Right lobe of liver (tissue), 6 donors: ENCODE data around the gene PPP6R3. TPM values are rescaled to one million over a fixed set of nuclear protein-coding genes. Genes with fewer than 3 reads are reported as not detected.

ENCODE experiments used
- ATAC-seq, 4 donors: fragments of 200-7000 bp; cut with Tn5 transposase; one replicate each; pipeline ENCODE4 v1.9.1; 2020; ENCODE audit warnings: mild to moderate bottlenecking in 4 of 4, moderate library complexity in 4 of 4
- DNase-seq, 3 donors: peaks; one replicate each; pipeline ENCODE4 v3.0.0-alpha.2; 2020
- H3K27ac ChIP-seq, 3 donors: fragments of 200-600 bp; one replicate each; pipeline ENCODE4 v1.8.0; 2022
- H3K27me3 ChIP-seq, 2 donors: fragments of 200-600 bp; one replicate each; pipeline ENCODE4 v1.8.0; 2022
- H3K36me3 ChIP-seq, 4 donors: fragments of 200-600 bp; sonication (generic) in 1 of 4; one replicate each; pipeline versions ENCODE4 v1.5.1 to v1.8.0; 2017 to 2022; ENCODE audit warnings: control low read depth in 1 of 4
- H3K4me1 ChIP-seq, 4 donors: fragments of 200-600 bp; sonication (generic) in 1 of 4; one replicate each; pipeline versions ENCODE4 v1.5.1 to v1.8.0; 2017 to 2022; ENCODE audit warnings: control low read depth in 1 of 4
- H3K4me3 ChIP-seq, 3 donors: fragments of 200-600 bp; one replicate each; pipeline ENCODE4 v1.8.0; 2022
- H3K9me3 ChIP-seq, 4 donors: fragments of 200-600 bp; sonication (generic) in 1 of 4; one replicate each; pipeline versions ENCODE4 v1.5.1 to v1.8.0; 2017 to 2022; ENCODE audit warnings: control low read depth in 1 of 4
- POLR2A ChIP-seq: fragments of 450-650 bp; IDR thresholded peaks from one replicate; pipeline ENCODE4 v1.6.1; 2017; ENCODE audit warnings: antibody characterized with exemption, mild to moderate bottlenecking
- WGBS: methylation state at CpG from one replicate; pipeline ENCODE4 v1.1.6; 2018; ENCODE audit warnings: low coverage, low lambda C conversion rate; ENCODE audit not compliant: insufficient coverage; ENCODE audit errors: missing lambda C conversion rate; 5-methylcytosine and 5-hydroxymethylcytosine counted together
- intact Hi-C, 2 donors: fragments of 100-400 bp; cut with DNase I; formaldehyde crosslinking; loops; one replicate each; pipeline versions ENCODE4 v1.11.2 to v1.14.1; 2022
- total RNA-seq, 6 experiments: library from RNA; depleted of rRNA in 2 of 6; stranded (reverse); fragments of >200 nt in 2 of 6; fragmentation: NEBNext Ultra II Directional in 3 of 6; extraction: Animal tissue kit (Norgen Biotek cat#: 25700) in 3 of 6; gene quantifications; one replicate each; pipeline versions ENCODE4 v1.1.0 to v1.2.4, GENCODE V29; 2016 to 2023
- TF ChIP-seq, protein P1 (sequence below), 4 donors: fragments of 200-600 bp in 3 of 4; fragments of 450-650 bp in 1 of 4; IDR thresholded peaks; one replicate each; pipeline versions ENCODE4 v1.5.1 to v1.8.0; 2016 to 2022; ENCODE audit warnings: antibody characterized with exemption in 4 of 4, mild to moderate bottlenecking in 2 of 4
- donor health status: DM: no; HTN: yes; CAD: no.
- donor health status: DM: no; HTN: no; CAD: no.
- donor health status: DM: no; HTN: no; CAD: no.
- donor health status: DM: no; HTN: yes; CAD: no.
- donor health status: DM: no; HTN: yes; CAD: no.

Gene PPP6R3
- total RNA-seq, 6 experiments from 2014 or later, result 35.8 to 48.3 (median 39.2) TPM

DNA sequence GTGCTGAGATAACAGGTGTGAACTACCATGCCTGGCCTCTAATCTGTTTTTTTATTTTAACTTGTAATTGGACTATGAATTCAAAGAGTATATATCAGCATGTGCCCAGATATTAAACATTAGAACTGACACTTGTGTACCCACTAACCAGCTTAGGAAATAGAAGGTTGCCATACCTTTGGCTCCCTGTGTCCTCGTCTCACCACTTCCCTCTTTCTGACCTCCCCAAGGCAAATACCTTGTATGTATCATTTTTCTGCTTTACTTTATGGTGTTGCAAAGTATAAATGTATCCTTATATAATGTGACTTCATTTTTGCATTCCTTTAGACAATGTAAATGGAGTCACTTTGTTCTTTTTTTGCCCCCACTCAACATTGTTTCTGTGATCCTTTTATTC, 9.1 kb downstream of the PPP6R3 start:
- Histone ChIP-seq H3K4me1 (peaks cover 0 to 55% (median 24%) of the 10 kb centered on the region in 4 donors), H3K27ac (peak overlapping the region in 1 of 3 donors; percentile 24), H3K36me3 (no peaks in the 10 kb centered on the region), H3K9me3 (no peaks in the 10 kb centered on the region), H3K27me3 (no peaks in the 10 kb centered on the region), H3K4me3 (no peak overlapping the region)
- TF ChIP-seq POLR2A, result no peak
- TF ChIP-seq, protein P1, sequence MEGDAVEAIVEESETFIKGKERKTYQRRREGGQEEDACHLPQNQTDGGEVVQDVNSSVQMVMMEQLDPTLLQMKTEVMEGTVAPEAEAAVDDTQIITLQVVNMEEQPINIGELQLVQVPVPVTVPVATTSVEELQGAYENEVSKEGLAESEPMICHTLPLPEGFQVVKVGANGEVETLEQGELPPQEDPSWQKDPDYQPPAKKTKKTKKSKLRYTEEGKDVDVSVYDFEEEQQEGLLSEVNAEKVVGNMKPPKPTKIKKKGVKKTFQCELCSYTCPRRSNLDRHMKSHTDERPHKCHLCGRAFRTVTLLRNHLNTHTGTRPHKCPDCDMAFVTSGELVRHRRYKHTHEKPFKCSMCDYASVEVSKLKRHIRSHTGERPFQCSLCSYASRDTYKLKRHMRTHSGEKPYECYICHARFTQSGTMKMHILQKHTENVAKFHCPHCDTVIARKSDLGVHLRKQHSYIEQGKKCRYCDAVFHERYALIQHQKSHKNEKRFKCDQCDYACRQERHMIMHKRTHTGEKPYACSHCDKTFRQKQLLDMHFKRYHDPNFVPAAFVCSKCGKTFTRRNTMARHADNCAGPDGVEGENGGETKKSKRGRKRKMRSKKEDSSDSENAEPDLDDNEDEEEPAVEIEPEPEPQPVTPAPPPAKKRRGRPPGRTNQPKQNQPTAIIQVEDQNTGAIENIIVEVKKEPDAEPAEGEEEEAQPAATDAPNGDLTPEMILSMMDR (IDR thresholded peaks at IDR 0.05), result no peak
- 63% methylated on average over 1 of the region's 1 CpG for WGBS
- intact Hi-C loops, result no loop called here
- ATAC-seq (no peak), DNase-seq (no peak)

DNA sequence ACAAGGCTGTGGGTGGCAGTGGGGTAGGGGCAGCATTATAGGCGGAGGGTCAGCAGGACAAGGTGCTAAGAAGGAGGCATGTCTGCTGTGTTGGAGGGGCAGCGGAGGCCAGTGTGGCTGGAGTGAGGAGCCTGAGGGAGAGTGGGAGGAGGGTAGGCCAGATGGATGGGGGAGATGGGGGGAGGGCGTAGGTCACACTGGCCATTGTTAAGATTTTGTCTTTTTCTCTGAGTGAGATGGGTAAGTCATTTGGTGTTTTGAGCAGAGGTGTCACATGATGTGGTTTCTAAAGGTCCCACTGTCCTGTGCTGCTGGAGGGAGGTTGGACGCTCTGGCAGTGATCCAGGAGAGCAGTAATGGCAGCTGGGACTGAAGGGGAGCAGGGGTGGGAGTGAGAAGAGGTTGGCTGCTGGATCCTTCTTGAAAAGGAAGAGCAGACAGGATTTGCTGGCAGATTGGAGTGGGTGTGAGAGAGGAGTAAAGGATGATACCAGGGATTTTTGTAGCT, 9.8 kb downstream of the PPP6R3 start:
- no peak for ATAC-seq

DNA sequence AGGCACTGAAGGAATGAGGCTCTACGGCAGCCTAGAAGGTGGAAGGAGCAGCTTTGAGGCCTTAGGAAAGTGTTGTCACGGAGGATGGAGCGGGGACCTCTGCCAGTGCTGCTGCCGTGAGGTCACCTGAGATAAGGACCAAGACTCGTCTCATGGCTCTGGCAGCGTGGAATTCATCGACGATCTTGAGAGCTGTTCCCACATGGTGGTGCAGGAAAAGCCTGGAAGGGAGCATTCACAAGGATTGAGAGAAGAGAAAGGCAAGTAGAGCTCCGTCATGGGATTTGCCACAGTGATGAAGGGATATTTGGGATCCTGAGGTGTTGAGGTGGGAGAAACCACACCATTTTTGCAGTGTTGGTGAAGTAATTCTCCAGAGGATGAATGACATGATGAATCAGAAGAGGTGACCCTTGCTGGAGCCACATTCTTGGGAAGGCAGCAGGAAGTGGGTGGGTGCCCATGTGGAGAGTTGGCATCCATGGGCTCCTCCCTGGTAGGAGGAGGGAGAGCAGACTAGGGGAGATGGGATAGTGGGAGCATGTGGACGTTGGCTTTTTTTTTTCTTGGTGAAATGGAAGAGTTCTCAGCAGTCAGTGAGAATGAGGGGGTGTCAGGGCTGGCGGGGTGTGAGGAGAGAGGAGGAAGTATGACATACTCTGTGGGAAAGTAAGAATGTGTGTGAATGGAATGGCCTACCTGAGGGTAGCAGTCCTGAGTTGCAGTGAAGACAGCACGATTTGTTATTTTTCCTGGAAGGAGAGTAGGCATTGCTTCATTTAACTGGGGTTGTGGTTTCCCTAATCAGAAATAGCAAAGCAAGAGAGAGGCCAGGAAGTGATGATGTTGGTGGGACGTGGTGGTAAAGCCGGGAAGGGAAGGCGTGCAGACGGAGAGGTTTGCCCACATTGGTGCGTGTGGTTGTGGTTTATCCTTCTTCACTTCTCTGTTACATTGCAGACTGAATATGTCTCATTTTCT, 11.1 kb downstream of the PPP6R3 start:
- intact Hi-C loops, result no loop called here
- no peak for ATAC-seq
- Histone ChIP-seq H3K4me3 (no peak overlapping the region), H3K27ac (no peak overlapping the region), H3K9me3 (no peaks in the 10 kb centered on the region), H3K36me3 (no peaks in the 10 kb centered on the region), H3K27me3 (no peaks in the 10 kb centered on the region), H3K4me1 (peaks cover 0 to 42% (median 21%) of the 10 kb centered on the region in 4 donors)
- no peak for TF ChIP-seq POLR2A
- TF ChIP-seq, protein P1 (IDR thresholded peaks at IDR 0.05), result no peak
- 68% methylated on average over 11 of the region's 17 CpGs for WGBS
- DNase-seq, result no peak

More for the DNA sequence above, 9.8 kb downstream of the PPP6R3 start:
- H3K4me3 ChIP-seq, result no peak overlapping the region
- intact Hi-C loops, result no loop called here
- no peak for TF ChIP-seq POLR2A
- TF ChIP-seq, protein P1 (IDR thresholded peaks at IDR 0.05), result no peak
- H3K4me1 ChIP-seq, result peaks cover 0 to 50% (median 22%) of the 10 kb centered on the region in 4 donors
- H3K27me3 ChIP-seq, result no peaks in the 10 kb centered on the region
- H3K9me3 ChIP-seq, result no peaks in the 10 kb centered on the region
- H3K27ac ChIP-seq, result no peak overlapping the region
- 94% methylated on average over 3 of the region's 4 CpGs for WGBS
- no peak for DNase-seq
- H3K36me3 ChIP-seq, result no peaks in the 10 kb centered on the region

DNA sequence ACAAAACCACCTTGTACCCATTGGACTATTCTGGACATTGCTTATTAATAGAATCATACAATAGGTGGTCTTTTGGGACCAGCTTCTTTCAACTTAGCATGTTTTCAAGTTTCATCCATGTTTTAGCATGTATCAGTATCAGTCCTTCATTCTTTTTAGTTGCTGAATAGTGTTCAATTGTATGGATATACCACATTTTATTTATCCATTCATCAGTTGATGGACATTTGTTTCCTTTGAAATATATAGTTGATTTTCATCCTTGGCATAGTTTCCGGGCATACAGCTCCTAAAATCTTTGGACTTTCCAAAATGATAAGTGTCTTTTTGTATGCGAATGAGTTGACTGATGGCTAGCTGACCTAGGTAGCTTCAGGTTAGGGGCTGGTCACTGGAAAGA, 12.2 kb downstream of the PPP6R3 start:
- H3K9me3 ChIP-seq, result no peaks in the 10 kb centered on the region
- ATAC-seq (no peak), DNase-seq (no peak)
- H3K27me3 ChIP-seq, result no peaks in the 10 kb centered on the region
- H3K27ac ChIP-seq, result no peak overlapping the region
- no peak overlapping the region for H3K4me3 ChIP-seq
- H3K4me1 ChIP-seq, result peaks cover 0 to 42% (median 20%) of the 10 kb centered on the region in 4 donors
- no peak for TF ChIP-seq POLR2A
- TF ChIP-seq, protein P1 (IDR thresholded peaks at IDR 0.05), result no peak
- WGBS, result 87% methylated on average over 2 of the region's 2 CpGs
- H3K36me3 ChIP-seq, result no peaks in the 10 kb centered on the region
- intact Hi-C loops, result no loop called here
